ENCODE data around the gene SNAI1. TPM values are rescaled to one million over a fixed set of nuclear protein-coding genes. Genes with fewer than 3 reads are reported as not detected.
"Not testable (repeated sequence)": the region's sequence is repeated elsewhere in the genome, so short reads cannot be mapped to it uniquely, and the experiment has no call there.

Gene SNAI1
- total and polyA plus RNA-seq, 12 donors, result 0.28 to 13.2 (median 8.4) TPM

DNA sequence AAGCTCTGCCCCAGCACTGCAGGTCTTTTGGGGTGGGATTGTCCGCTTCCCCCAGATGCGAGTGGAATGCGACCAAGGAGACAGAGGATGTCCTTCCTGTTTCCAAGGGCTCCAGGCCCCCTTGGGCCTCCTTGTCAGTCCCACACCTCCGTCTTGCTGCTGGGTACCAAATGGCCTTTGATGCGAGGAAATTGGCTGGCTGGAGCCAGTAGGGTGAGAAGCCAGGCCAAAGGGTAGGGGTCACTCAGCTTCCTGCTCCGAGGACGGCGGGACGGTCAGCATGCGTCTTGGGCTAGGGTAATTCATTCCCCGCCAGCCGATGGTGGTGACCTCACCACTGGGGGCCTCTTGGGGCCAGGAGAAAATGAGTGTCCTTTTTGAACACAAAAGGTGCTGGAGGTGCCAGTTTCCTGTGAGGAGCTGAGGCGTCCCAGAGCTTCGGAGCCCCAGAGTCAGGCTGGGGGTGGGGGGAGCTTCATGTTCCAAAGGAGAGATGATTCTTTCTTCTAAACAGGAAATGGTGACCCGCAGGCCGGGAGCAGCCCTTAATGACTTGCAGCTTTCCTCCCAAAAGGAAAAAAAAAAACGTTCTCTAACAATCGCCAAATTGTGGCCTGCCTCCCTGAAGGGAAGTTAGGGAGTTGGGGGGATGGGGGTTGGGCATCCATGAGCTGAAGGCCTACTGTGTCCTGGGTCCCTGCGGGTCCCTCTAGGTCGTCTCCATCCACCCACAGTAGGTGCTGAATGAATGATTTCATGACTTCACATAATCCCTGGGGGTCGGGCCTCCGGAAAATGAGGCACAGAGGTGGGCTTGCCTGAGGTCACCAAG, 6.7 kb downstream of the SNAI1 start:
- Histone ChIP-seq H3K27ac (peak overlapping the region in 4 of 5 donors; percentile 36 to 94 (median 61)), H3K4me1 (replicated peaks in 1 of 2) (peaks cover 0 to 20% of the 10 kb centered on the region in 2 donors), H3K9me3 (replicated peaks in 1 of 3) (no peaks in the 10 kb centered on the region), H3K4me3 (no peak overlapping the region), H3K27me3 (no peaks in the 10 kb centered on the region), H3K36me3 (replicated peaks in 1 of 2) (no peaks in the 10 kb centered on the region)
- peak in 6 of 7 donors; percentile 41 to 82 (median 63) for DNase-seq
- WGBS, 4 donors, result 41 to 62% (median 55%) methylated on average over 18 to 22 of the region's 22 CpGs
- TF ChIP-seq POLR2A (IDR thresholded peaks at IDR 0.05) (no peak), CTCF (IDR thresholded peaks at IDR 0.05) (no peak)
- intact Hi-C loops (cut with DNase I), result no loop called here

GRCh38 chr20:49990271-49990720, 7.5 kb downstream of the SNAI1 start:
- no peaks in the 10 kb centered on the region for H3K36me3 ChIP-seq (replicated peaks in 1 of 2)
- WGBS, 4 donors, result 58 to 68% (median 63%) methylated on average over 9 of the region's 9 CpGs
- no peak overlapping the region for H3K4me3 ChIP-seq
- H3K27ac ChIP-seq, result peak overlapping the region in 3 of 5 donors; percentile 48 to 94 (median 74)
- H3K4me1 ChIP-seq (replicated peaks in 1 of 2), result peaks cover 0 to 20% of the 10 kb centered on the region in 2 donors
- intact Hi-C loops (cut with DNase I), result no loop called here
- H3K27me3 ChIP-seq, result no peaks in the 10 kb centered on the region
- H3K9me3 ChIP-seq (replicated peaks in 1 of 3), result no peaks in the 10 kb centered on the region
- no peak for DNase-seq
- no peak for TF ChIP-seq POLR2A (IDR thresholded peaks at IDR 0.05)
- no peak for TF ChIP-seq CTCF (IDR thresholded peaks at IDR 0.05)

GRCh38 chr20:49993301-49993751, 10.5 kb downstream of the SNAI1 start:
- DNase-seq, result no peak
- intact Hi-C loops (cut with DNase I), result no loop called here
- 62 to 74% (median 65%) methylated on average over 6 of the region's 6 CpGs for WGBS, 4 donors
- Histone ChIP-seq H3K4me1 (replicated peaks in 1 of 2) (peaks cover 0 to 16% of the 10 kb centered on the region in 2 donors), H3K27me3 (no peaks in the 10 kb centered on the region), H3K4me3 (no peak overlapping the region), H3K27ac (no peak overlapping the region), H3K36me3 (replicated peaks in 1 of 2) (no peaks in the 10 kb centered on the region), H3K9me3 (replicated peaks in 1 of 3) (no peaks in the 10 kb centered on the region)
- no peak for TF ChIP-seq CTCF (IDR thresholded peaks at IDR 0.05)
- TF ChIP-seq POLR2A (IDR thresholded peaks at IDR 0.05), result no peak

GRCh38 chr20:49995586-49995985, 12.8 kb downstream of the SNAI1 start:
- H3K9me3 ChIP-seq (replicated peaks in 1 of 3), result no peaks in the 10 kb centered on the region
- no peaks in the 10 kb centered on the region for H3K4me1 ChIP-seq (replicated peaks in 1 of 2)
- WGBS, 4 donors, result 87 to 95% (median 89%) methylated on average over 3 of the region's 3 CpGs
- TF ChIP-seq POLR2A (IDR thresholded peaks at IDR 0.05) (no peak), CTCF (IDR thresholded peaks at IDR 0.05) (no peak)
- H3K4me3 ChIP-seq, result no peak overlapping the region
- intact Hi-C loops (cut with DNase I), result no loop called here
- H3K36me3 ChIP-seq (replicated peaks in 1 of 2), result no peaks in the 10 kb centered on the region
- no peak for DNase-seq
- H3K27me3 ChIP-seq, result no peaks in the 10 kb centered on the region
- no peak overlapping the region for H3K27ac ChIP-seq

DNA sequence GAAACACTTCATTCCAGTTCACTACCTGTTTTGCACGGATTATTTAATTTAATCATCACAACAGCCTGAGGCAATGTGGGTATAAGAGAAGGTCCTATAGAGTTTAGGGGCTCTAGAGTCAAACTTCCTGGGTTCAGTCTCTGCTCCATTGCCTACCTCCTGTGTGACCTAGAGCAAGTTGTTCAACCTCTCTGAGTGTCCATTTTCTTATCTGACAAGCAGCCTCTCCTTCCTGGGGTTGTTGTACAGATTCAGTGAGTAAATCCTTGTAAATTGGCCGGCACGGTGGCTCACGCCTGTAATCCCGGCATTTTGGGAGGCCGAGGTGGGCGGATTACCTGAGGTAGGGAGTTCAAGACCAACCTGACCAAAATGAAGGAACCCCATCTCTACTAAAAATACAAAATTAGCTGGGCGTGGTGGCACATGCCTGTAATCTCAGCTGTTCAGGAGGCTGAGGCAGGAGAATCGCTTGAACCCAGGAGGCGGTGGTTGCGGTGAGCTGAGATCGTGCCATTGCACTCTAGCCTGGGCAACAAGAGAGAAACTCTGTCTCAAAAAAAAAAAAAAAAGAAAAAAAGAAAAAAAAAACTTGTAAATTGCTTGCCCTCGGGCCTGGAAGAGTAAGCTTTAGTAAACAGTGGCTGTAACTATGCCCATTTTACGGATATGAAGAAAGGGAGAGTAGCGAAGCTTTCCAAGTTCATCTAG, 15.9 kb downstream of the SNAI1 start:
- H3K9me3 ChIP-seq (replicated peaks in 1 of 3); H3K36me3 ChIP-seq (replicated peaks in 1 of 2); H3K27me3 ChIP-seq; H3K4me1 ChIP-seq (replicated peaks in 1 of 2); H3K4me3 ChIP-seq; DNase-seq; H3K27ac ChIP-seq; intact Hi-C loops (cut with DNase I): not testable (repeated sequence)
- 86 to 93% (median 88%) methylated on average over 14 to 15 of the region's 15 CpGs for WGBS, 4 donors
